NCI-H2227 (cell line): ENCODE results near the gene TRABD2B.

Source experiments
- DNase-seq: peaks from one replicate; lab custom pipeline; 2025; ENCODE audit not compliant: unreplicated experiment; lab: John Stamatoyannopoulos, UW

TRABD2B gene

DNA sequence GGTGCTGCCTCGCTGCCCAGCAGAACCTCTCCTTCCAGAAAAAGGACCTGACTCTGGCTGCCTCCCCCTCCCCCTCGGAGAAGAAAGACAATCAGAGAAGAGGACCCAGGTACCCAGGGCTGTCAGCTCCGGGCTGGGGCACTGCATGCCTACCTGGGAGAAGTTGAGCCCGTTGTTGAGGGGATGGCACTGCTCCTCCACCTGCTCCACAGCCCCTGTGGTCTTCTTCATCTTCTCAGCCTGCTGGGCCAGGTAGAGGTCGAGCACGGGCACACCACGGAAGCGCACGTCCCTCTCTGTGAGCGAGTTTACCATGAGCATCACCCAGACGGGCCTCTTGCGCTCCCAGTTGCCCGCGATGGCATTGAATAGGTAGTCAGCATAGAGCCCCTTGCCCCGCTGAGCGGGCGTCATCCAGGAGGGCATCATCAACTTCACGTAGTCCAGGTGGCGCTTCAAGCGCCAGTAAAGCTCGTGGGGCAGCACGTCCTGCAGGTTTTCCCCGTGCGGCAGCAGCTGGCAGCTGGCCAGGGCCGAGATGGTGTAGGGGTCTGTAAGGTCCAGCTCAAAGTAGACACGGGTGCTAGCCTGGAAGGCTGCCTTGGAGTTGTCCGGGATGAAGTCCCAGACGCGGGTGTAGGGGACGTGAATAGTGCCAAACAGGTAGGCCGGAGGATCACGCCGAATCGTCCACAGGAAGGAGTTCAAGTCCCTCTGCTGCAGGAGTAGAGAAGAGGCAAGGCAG is 3.1 kb downstream of the TRABD2B start:
- DNase-seq: no peak

DNA sequence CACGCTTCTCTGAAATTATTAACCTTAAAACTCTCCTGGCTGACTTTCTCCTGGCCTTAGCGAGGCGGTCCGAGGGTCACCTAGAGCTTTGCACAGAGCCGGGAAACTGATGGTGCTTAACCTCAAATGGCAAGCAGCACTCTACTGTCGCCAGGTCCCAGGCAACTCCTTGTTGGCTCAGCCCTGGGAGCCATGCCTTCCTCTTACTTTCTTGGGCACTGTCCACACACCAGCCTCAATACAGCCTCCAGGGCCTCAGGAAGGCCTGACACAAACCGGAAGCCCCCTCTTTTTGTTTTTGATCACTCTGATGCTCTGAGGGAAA is 3.8 kb downstream of the TRABD2B start:
- DNase-seq: no peak

DNA sequence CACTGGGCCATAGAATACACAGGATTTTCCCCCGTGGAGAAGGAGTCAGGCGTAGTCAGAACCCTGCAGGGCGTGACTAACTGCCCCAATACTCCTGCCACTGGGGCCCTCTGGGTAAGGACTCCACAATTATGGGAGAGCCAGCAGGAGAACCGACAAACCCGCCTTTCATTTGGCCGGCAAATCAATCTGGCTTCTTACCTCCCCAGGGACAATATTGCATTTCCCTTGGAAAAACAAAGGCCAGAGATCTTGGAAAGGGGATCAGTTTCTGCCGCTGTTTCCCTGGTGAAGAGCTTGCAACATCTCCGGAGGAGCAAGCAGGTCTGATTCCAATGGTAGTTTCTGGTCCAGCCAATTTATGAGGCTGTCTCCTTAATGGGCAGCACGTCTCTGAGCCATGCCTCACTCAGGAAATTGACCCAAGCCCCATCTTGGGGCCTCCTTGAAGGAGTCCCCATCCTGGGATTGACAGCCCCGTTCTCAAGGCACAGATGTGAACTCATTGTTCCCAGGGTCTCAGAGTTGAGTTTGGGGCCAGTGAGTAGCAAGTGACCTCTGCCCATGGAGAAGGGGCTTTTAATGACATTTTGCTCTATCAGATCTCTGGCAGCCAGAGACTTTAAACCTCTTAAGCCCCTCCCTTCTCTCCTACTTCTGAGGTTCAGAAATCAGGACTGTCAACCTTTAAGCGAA is 4.3 kb downstream of the TRABD2B start:
- DNase-seq: no peak

DNA sequence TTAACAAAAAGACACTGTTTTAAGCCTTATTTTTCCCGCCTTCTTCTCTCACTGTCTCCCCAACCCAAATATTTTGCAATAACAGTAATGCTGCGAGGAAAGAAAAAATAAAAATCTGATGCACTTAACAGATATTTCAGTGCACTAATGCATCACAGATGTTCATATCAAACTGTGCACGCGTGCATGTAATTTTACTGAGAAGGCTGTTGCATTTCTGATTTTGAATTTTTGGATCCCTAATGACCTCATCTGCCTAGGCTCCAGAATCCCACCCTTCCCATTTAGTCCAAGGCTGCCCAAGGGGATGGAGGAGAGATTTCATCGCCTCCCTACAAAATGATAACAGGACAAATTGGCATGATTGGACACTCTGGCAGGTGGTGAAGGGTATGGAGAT is 5.5 kb downstream of the TRABD2B start:
- DNase-seq: no peak

DNA sequence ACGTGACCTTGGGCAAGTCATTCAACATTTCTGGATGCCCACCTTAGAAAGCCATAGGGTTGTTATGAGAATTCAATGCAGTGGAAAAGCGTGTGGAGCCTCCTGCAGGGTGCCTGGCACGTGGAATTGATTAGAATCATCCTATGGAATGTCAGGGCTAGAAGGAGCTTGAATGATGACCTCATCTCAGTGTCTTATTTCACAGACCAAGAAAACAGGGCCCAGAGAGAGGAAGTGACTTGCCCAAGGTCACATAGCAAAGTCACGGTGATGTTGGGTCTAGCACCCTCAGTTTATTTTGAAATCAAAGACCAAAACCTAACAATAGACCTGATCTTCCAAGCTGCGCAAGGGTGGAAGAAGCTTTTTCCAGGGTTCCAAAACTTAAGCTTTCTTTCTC is 6.0 kb downstream of the TRABD2B start:
- no peak for DNase-seq

DNA sequence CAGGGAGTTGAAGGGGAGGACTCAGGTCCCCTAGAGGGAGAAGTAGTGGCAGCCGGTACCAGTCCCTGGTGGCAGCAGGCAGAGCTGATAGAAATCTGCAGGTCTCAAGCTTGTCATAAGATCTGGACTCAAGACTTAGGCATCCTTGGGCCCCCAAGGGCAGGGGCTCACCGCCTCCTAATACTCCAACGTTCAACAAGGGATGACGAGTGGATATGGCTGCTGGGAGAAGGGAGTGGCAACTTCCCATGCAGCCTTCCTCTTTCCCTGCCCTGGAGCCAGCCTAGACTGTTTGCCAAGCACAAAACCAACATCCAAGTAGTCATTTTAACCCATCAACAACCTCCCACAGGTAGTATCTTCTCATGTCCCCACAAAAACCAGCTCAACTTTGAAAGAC is 6.9 kb downstream of the TRABD2B start:
- DNase-seq: no peak

DNA sequence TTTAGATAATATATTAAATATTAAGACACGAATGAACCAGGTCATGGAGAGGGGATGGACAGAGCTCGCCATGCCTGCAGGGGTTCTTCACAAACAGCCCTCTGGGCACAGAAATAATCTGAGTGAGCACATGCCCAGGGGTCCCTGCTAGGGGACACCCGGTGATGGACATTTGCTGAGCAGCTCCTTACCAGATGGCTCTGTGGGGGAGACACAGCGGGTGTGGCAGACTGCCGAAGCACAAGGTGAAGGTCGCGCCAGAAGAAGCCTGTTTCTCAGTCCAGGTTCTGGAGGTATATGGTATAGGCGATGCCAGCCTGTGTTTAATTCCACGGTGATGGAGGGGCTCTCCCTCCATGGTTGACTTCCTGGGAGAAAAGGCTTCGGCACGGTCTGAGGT is 9.6 kb downstream of the TRABD2B start:
- DNase-seq: no peak

DNA sequence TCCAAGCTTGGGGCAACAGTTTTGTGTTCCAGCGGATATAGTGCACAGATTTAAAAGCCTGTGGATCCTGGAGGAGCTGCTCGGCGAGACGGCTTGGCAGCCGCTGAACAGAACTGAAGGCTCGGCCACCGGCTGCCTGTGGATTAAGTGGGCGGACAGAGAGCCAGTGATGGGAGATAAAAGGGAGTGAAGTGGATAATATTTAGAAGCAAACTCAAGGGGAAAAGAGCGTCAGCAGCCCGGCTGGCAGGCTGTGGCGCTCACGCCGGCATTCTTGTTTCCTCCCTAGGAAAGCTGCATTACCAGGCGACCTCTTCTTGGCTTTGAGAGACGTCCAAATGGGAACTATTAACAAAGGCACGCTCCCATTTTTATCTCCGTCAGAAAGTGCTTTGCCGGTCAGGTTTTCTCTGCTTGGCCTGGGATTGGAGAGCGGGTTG is 10.4 kb downstream of the TRABD2B start:
- DNase-seq: peak; percentile 80

DNA sequence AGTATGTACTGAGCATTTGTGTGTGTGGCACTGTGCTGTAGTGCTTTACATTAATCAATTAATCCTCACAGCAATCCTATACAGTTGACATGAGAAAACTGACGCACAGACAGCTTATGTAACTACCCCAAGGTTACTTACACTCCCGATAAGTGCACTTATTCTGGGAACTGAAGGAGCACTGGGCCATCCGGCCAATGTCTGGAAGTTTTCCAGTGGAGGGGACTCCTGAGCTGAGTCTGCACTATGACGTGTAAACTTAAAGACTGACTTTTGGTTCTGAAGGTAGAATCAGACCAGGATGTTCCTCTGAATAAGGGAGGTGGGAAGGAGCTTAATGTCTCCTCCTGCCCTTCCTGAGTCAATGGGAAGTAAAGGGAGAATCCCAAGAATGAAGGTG is 12.2 kb downstream of the TRABD2B start:
- no peak for DNase-seq

DNA sequence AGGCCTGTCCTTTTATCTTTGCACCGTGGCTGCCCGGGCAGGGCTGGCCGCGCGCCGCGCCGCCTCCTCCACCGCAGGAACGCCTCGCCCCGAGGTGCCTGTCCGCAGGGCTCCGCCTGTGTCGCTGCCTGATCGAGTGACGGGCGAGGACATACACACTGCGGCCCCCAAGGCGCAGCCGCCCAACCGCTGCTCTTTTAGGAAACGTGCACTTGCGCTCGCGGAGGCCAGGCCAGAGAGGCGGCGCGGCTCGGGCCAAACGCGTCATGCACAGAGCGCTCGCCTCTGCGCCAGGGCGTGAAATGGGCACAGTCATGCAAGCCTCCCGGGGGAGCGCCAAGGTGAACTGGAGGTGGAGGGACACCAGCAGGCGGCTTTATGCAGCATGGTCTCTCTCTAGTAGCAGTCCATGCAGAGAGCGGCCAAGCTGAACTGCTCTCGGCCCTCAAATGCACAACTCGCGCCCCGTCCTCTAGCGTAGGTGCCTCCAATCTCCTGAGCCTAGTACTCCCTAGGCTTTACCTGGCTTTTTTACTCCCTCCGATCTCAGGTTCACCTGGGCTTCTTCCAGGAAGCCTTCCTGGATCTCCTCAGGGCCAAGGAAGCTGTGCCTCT is 12.9 kb downstream of the TRABD2B start:
- DNase-seq: no peak

DNA sequence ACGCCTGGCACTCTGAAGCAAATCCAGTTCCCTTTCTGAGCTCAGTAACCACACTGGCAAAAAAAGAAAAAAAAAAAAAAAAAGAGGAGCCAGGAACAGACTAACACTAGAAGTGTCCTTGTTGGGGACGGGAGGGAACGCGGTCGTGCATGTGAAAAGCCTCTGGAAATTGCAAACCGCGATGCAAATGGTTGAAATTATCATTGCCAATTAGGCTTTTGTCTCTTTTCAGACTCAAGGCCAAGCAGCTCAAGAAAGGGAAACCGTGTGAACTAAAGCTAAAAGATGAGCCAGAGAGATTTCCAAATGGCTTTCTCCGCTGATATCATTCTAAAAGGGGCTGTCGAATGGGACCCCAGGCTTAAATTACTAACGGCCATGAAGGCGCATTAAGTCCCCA is 13.5 kb downstream of the TRABD2B start:
- no peak for DNase-seq

DNA sequence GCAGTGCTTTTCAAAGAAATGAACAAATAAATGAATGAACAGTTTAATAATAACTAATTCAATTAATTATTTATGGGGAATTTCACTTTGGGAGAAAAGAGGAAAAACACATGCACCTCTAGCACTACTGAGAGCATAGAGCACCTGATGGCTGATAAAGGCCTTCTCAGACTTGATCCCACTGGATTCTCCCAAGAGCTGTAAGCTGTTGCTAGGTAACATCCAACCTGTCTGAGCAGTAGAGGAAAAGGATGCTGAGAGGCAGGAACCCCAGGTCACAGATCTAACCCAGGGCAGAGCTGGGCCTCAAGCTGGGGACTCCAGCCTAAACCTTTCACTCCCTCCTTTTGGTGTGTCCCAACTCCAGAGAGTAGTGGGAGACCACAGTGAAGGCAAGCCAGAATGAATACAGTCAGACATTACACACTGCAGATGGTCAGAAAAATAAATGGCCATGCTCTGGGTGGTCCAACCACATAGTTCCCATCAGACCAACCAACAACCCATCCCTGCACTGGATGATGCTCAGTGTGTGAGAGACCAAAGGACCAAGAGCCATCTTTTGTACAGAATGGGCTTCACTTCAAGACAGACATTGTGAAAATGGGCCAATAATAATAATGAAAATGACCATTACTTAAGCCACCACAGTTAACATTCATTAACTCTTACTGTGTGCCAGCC is 15.4 kb downstream of the TRABD2B start:
- DNase-seq: no peak

DNA sequence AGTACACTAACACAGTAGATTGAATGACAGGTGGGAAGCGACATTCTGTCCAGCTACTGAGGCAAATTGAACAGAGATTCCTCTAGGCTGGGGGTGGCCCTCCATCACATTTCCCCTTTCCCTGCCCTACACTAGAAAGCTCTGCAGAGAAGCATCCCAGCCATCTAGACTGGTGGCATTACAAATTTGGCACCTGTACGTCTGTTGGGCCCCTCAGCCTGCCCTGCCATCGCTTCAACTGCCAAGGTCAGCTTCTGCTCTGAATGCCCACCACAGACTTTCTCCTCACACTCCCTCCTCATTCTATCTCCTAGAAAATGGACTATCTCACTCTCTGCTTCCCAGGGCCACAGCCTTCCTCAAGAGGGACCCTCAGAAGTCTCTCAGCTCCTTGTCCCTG is 16.7 kb downstream of the TRABD2B start:
- no peak for DNase-seq

DNA sequence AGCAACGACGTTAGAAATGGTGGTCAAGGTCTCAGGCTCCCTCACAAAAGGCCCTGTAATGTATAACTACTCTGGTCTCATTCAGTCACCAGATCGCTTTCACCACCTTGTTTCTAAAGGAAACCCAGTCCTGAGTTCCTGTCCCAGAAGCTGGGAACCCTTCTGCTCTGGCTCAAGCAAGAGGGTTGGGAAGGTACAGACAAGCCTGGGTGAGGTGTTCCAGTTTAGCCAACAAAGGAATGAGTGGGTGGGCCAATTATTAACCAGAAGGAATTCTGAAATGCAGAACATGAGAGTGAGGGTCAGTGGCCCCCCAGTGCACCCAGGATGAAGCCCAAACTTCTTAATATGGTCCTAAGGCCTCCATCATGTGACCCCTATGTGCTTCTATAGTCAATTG is 17.5 kb downstream of the TRABD2B start:
- no peak for DNase-seq

DNA sequence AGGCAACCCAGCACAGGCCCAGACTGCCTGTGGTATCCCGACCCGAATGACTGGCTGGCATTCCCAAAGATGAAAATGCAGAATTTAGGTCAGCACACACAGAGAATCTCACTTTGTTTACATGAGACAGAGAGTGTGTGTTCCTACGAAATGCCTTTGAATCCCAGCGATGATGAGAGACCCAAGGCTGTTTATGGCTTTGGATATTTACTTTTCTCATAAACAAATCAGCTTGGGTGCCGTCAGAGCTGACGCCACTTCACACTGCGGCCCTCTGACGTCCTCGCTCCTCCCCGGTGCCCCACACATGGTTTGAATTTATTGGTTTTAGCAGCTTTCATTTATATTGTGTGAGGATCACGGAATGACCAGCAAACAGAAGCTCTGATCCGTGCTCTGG is 18.7 kb downstream of the TRABD2B start:
- DNase-seq: no peak

DNA sequence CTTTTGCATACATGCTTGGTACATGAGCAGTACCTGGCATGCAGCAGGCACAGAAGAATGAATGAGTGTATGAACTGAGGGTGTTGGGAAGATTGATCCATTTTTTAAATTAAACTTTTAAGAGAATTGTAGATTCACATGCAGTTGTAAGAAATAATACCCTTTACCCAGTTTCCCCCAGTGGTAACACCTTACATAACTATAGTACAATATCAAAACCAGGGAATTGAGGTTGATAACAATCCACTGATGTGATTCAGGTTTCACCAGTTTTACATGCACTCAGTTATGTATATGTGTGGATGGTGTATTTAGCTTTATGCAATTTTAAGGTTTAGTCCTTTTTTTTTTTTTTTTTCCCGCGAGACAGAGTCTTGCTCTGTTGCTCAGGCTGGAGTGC is 20.5 kb downstream of the TRABD2B start:
- no peak for DNase-seq

DNA sequence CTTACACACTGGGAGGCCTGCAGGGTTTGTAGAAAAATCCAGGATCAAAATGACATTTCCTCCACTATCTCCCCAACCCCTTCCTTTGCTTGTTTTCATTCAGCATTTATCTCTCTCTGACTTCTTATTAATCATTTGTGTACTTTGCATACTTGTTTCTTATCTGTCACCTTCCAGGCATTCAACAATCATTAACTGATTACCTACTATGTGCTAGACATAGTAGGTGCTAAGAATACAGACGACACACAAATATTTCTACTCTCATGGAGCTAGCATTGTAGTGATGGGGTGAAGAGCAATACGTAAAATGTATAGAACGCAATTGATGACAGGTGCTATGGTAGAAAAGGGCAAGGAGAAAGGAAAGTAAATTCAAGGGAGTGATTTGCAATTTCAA is 20.9 kb downstream of the TRABD2B start:
- no peak for DNase-seq

DNA sequence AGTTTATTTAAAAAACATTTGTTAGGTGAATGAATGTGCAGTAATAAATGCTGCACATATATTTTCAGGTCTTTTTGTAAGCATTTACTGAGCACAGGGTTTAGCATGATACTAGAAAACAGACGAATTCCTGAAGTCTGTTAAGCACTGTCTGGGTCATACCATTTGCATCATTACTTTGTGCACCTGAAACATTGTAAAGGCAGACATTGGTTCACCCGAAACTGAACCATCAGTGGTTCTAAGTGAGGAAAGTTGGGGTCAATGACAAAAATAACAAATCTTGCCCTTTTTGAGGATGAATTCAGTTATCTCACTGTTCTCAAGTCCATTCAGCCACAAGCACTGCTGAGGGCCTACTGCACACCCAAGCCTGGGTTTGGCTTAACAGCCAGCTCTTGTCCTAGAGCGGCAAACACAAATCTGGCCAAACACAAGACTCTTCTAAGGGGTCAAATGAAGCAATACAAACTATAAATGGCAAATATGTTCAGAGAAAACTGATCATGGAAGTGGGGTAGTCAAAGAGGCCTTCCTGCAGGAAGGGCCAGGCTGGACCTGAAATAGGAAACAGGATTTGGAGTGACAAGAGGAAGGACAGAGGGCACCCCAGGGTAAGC is 21.8 kb downstream of the TRABD2B start:
- DNase-seq: no peak

DNA sequence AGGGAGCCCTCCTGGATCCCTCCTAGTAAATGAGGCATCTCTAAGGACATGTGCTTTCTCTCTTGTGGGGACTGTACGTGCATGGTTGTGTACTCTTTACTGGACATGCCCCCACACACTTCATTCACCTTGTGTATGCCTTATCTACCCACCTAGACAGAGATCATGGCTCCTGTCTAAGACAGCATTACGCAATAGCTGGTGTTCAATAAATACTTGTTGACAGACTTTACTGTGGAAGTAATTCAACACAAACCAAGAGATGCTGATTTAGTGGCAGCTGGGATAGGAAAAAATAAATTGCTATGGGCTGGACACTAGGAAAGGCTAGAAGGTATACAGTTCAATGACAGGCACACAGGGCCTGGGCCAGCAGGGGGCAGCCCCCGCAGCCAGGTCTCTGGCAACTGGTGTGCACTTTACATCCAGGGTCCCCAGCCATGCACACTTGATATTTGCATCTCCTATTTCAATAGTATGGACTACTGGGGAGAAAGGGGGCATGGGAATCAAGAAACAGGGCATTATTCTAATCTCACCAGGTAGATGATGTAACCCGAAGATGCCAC is 24.2 kb downstream of the TRABD2B start:
- no peak for DNase-seq

DNA sequence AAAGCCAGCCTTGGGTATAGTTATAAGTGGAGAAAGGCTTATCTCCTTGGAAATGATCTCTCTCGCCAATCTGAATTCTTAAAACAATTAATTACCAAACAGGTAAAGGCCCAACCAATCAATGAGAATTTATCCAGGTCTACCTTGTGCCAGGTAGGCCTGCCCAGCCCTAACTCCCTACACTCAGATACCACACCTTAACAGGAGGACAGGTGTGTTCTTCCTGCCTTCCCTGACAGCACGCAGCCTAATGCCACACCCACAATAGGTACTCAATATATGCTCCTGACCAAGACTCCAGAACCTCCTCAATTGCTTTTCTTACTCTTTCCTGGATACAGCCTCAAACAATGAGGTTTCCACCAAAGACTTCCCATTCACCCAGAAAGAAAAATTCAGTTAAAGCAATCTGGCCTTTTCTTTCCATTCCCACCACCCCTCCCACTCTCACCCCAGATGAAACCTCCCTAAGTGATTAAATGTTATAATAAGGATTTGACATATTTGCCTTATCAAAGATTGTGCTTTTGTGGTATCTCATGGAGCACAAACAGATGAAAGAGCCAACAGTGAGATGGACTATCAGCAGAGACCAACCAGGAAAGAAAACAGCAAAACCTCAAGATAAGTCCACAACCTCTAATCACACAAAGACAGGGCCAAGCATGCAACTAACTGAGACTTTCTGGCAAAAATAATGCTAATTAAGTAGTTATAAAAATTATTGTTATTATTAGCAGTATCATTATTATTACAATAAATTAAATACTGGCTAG is 25.6 kb downstream of the TRABD2B start:
- no peak for DNase-seq
